Suprapubic skin (tissue), 3 donors: ENCODE measurements around the gene CAMK2A.

Experiments used
- POLR2A ChIP-seq, 2 donors: fragments of 450-650 bp; IDR thresholded peaks; one replicate each; pipeline ENCODE4 v1.6.1; 2017; ENCODE audit warnings: antibody characterized with exemption in 2 of 2, mild to moderate bottlenecking in 2 of 2, moderate library complexity in 2 of 2
- TF ChIP-seq, protein P1 (sequence below), 2 donors: fragments of 200-600 bp in 1 of 2; fragments of 450-650 bp in 1 of 2; sonication (generic) in 1 of 2; IDR thresholded peaks; one replicate each; pipeline ENCODE4 v1.5.1; 2016 to 2019; ENCODE audit warnings: antibody characterized with exemption in 2 of 2, mild to moderate bottlenecking in 1 of 2, moderate library complexity in 1 of 2

- TF ChIP-seq, protein P1, sequence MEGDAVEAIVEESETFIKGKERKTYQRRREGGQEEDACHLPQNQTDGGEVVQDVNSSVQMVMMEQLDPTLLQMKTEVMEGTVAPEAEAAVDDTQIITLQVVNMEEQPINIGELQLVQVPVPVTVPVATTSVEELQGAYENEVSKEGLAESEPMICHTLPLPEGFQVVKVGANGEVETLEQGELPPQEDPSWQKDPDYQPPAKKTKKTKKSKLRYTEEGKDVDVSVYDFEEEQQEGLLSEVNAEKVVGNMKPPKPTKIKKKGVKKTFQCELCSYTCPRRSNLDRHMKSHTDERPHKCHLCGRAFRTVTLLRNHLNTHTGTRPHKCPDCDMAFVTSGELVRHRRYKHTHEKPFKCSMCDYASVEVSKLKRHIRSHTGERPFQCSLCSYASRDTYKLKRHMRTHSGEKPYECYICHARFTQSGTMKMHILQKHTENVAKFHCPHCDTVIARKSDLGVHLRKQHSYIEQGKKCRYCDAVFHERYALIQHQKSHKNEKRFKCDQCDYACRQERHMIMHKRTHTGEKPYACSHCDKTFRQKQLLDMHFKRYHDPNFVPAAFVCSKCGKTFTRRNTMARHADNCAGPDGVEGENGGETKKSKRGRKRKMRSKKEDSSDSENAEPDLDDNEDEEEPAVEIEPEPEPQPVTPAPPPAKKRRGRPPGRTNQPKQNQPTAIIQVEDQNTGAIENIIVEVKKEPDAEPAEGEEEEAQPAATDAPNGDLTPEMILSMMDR (IDR thresholded peaks at IDR 0.05) = no peak
- no peak for TF ChIP-seq POLR2A (IDR thresholded peaks at IDR 0.05)
These were observed 33.5 kb upstream of the CAMK2A start for GRCh38 chr5:150323092-150323491.
